ENCODE data around the gene ATP5PF.

DNA sequence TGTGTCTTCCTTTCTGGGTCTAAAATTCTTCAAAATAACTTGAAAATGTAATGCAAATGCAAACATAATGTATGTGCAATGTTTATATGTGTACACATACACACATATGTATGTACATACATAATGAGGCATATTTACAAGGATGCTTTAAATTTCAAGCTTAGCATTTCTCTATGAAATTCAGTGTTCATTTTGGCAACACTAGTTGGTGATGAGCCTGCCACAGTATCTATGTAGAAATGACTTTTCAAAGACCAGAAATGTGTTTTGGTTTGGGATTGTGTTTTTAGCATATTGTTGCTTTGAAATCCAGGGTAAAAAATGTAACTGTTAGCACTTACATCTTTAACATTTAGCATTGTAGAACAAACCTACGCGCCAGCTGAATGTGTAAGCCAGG, 10.2 kb upstream of the ATP5PF start:
- TF ChIP-seq, protein P1, sequence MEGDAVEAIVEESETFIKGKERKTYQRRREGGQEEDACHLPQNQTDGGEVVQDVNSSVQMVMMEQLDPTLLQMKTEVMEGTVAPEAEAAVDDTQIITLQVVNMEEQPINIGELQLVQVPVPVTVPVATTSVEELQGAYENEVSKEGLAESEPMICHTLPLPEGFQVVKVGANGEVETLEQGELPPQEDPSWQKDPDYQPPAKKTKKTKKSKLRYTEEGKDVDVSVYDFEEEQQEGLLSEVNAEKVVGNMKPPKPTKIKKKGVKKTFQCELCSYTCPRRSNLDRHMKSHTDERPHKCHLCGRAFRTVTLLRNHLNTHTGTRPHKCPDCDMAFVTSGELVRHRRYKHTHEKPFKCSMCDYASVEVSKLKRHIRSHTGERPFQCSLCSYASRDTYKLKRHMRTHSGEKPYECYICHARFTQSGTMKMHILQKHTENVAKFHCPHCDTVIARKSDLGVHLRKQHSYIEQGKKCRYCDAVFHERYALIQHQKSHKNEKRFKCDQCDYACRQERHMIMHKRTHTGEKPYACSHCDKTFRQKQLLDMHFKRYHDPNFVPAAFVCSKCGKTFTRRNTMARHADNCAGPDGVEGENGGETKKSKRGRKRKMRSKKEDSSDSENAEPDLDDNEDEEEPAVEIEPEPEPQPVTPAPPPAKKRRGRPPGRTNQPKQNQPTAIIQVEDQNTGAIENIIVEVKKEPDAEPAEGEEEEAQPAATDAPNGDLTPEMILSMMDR (conservative IDR thresholded peaks at IDR 0.05; ENCODE audit: low read depth in 2 of 2) = no peak
- TF ChIP-seq EZH2phosphoT487 (IDR thresholded peaks at IDR 0.05; ENCODE audit: unreplicated experiment) = no peak
